ENCODE results near the gene DNAH14. TPM values are rescaled to one million over a fixed set of nuclear protein-coding genes. Genes with fewer than 3 reads are reported as not detected.
A peak's percentile ranks its signal among the peaks of the same experiment; 100 is the strongest.

DNAH14 gene
- total and polyA plus RNA-seq, 12 donors = 7.6 to 25.3 (median 16.5) TPM

GRCh38 chr1:225430301-225430700 lies 500.8 kb downstream of the DNAH14 start:
- intact Hi-C loops (cut with DNase I) = no loop called here
- DNase-seq = peak in 1 of 7 donors; percentile 27
- no peaks in the 10 kb centered on the region for H3K9me3 ChIP-seq (replicated peaks in 1 of 3)
- TF ChIP-seq POLR2A (IDR thresholded peaks at IDR 0.05) (no peak), CTCF (IDR thresholded peaks at IDR 0.05) (no peak)
- no peak overlapping the region for H3K27ac ChIP-seq
- no peaks in the 10 kb centered on the region for H3K36me3 ChIP-seq (replicated peaks in 1 of 2)
- no peaks in the 10 kb centered on the region for H3K27me3 ChIP-seq
- H3K4me1 ChIP-seq (replicated peaks in 1 of 2) = peaks cover 0 to 21% of the 10 kb centered on the region in 2 donors
- 78 to 87% (median 81%) methylated on average over 7 of the region's 7 CpGs for WGBS, 4 donors
- H3K4me3 ChIP-seq = no peak overlapping the region

GRCh38 chr1:225431081-225431863 lies 501.8 kb downstream of the DNAH14 start:
- H3K27ac ChIP-seq = no peak overlapping the region
- TF ChIP-seq POLR2A (IDR thresholded peaks at IDR 0.05) (no peak), CTCF (IDR thresholded peaks at IDR 0.05) (no peak)
- H3K9me3 ChIP-seq (replicated peaks in 1 of 3) = no peaks in the 10 kb centered on the region
- no peaks in the 10 kb centered on the region for H3K36me3 ChIP-seq (replicated peaks in 1 of 2)
- no peaks in the 10 kb centered on the region for H3K27me3 ChIP-seq
- intact Hi-C loops (cut with DNase I) = no loop called here
- peaks cover 0 to 13% of the 10 kb centered on the region in 2 donors for H3K4me1 ChIP-seq (replicated peaks in 1 of 2)
- WGBS, 4 donors = 93 to 95% (median 95%) methylated on average over 17 to 36 of the region's 36 CpGs
- DNase-seq = peak in 1 of 7 donors; percentile 45
- no peak overlapping the region for H3K4me3 ChIP-seq

- no peak for DNase-seq
- H3K4me3 ChIP-seq = no peak overlapping the region
- H3K27ac ChIP-seq = no peak overlapping the region
- H3K36me3 ChIP-seq (replicated peaks in 1 of 2) = no peaks in the 10 kb centered on the region
- H3K9me3 ChIP-seq (replicated peaks in 1 of 3) = no peaks in the 10 kb centered on the region
- intact Hi-C loops (cut with DNase I) = no loop called here
- WGBS, 4 donors = 72 to 77% (median 77%) methylated on average over 5 of the region's 5 CpGs
- H3K4me1 ChIP-seq (replicated peaks in 1 of 2) = peaks cover 0 to 3% of the 10 kb centered on the region in 2 donors
- TF ChIP-seq CTCF (IDR thresholded peaks at IDR 0.05) (no peak), POLR2A (IDR thresholded peaks at IDR 0.05) (no peak)
- no peaks in the 10 kb centered on the region for H3K27me3 ChIP-seq
Measured at GRCh38 chr1:225434046-225434445, 504.6 kb downstream of the DNAH14 start.

GRCh38 chr1:225435076-225435475 lies 505.6 kb downstream of the DNAH14 start:
- Histone ChIP-seq H3K9me3 (replicated peaks in 1 of 3) (no peaks in the 10 kb centered on the region), H3K4me3 (no peak overlapping the region), H3K4me1 (replicated peaks in 1 of 2) (no peaks in the 10 kb centered on the region), H3K36me3 (replicated peaks in 1 of 2) (no peaks in the 10 kb centered on the region), H3K27me3 (no peaks in the 10 kb centered on the region), H3K27ac (no peak overlapping the region)
- no peak for DNase-seq
- intact Hi-C loops (cut with DNase I) = no loop called here
- WGBS, 4 donors = 76 to 82% (median 78%) methylated on average over 6 of the region's 6 CpGs
- no peak for TF ChIP-seq CTCF (IDR thresholded peaks at IDR 0.05)
- no peak for TF ChIP-seq POLR2A (IDR thresholded peaks at IDR 0.05)

Data from adrenal gland (tissue), 12 donors.